ENCODE measurements around the gene NEXN. TPM values are rescaled to one million over a fixed set of nuclear protein-coding genes. Genes with fewer than 3 reads are reported as not detected.

Gene NEXN
- total and polyA plus RNA-seq, 4 donors: 1.8 to 5.2 (median 3.5) TPM

GRCh38 chr1:77926561-77927357, 38.3 kb downstream of the NEXN start:
- no peak overlapping the region for H3K27ac ChIP-seq (ENCODE audit: low read depth, low read length)
- H3K4me1 ChIP-seq (ENCODE audit: control insufficient read depth, insufficient read depth, low read length): no peaks in the 10 kb centered on the region
- H3K9me3 ChIP-seq (ENCODE audit: control insufficient read depth, insufficient read depth, low read length): no peaks in the 10 kb centered on the region
- no peaks in the 10 kb centered on the region for H3K36me3 ChIP-seq (ENCODE audit: control insufficient read depth, insufficient read depth, low read length)
- 75% methylated on average over 4 of the region's 13 CpGs for WGBS (ENCODE audit: insufficient coverage)
- DNase-seq (ENCODE audit: low read depth in 4 of 6, low spot score in 6 of 6): no peak
- H3K27me3 ChIP-seq (ENCODE audit: control insufficient read depth, insufficient read depth, low read length): no peaks in the 10 kb centered on the region
- no peak overlapping the region for H3K4me3 ChIP-seq (ENCODE audit: low read depth, low read length)

DNA sequence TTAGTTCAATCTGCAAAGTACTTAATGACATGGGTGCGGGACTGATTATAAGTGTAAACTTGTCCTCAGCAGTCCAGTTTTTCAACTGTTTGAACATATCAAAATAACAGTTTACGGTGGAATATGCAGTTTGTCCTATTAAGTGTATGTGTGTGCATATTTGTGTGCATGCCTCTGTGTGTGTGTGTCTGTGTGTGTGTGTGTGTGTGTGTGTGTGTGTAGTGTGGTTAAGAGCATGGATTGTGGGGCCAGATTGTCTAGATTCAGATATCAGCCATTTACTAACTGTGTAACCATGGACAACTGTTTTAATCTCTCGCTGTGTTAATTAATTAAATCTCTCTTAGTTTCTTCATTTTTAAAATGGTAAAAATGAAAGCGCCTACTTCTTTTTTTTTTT, 39.0 kb downstream of the NEXN start:
- no peak for DNase-seq (ENCODE audit: low read depth in 4 of 6, low spot score in 6 of 6)
- H3K4me3 ChIP-seq (ENCODE audit: low read depth, low read length): no peak overlapping the region
- H3K36me3 ChIP-seq (ENCODE audit: control insufficient read depth, insufficient read depth, low read length): no peaks in the 10 kb centered on the region
- H3K27ac ChIP-seq (ENCODE audit: low read depth, low read length): no peak overlapping the region
- H3K27me3 ChIP-seq (ENCODE audit: control insufficient read depth, insufficient read depth, low read length): no peaks in the 10 kb centered on the region
- 80% methylated on average over 1 of the region's 4 CpGs for WGBS (ENCODE audit: insufficient coverage)
- H3K9me3 ChIP-seq (ENCODE audit: control insufficient read depth, insufficient read depth, low read length): no peaks in the 10 kb centered on the region
- no peaks in the 10 kb centered on the region for H3K4me1 ChIP-seq (ENCODE audit: control insufficient read depth, insufficient read depth, low read length)

GRCh38 chr1:77929806-77930205, 41.4 kb downstream of the NEXN start:
- no peaks in the 10 kb centered on the region for H3K36me3 ChIP-seq (ENCODE audit: control insufficient read depth, insufficient read depth, low read length)
- H3K4me3 ChIP-seq (ENCODE audit: low read depth, low read length): no peak overlapping the region
- H3K27ac ChIP-seq (ENCODE audit: low read depth, low read length): no peak overlapping the region
- WGBS (ENCODE audit: insufficient coverage): 100% methylated on average over 1 of the region's 2 CpGs
- no peaks in the 10 kb centered on the region for H3K4me1 ChIP-seq (ENCODE audit: control insufficient read depth, insufficient read depth, low read length)
- H3K9me3 ChIP-seq (ENCODE audit: control insufficient read depth, insufficient read depth, low read length): no peaks in the 10 kb centered on the region
- DNase-seq (ENCODE audit: low read depth in 4 of 6, low spot score in 6 of 6): no peak
- no peaks in the 10 kb centered on the region for H3K27me3 ChIP-seq (ENCODE audit: control insufficient read depth, insufficient read depth, low read length)

DNA sequence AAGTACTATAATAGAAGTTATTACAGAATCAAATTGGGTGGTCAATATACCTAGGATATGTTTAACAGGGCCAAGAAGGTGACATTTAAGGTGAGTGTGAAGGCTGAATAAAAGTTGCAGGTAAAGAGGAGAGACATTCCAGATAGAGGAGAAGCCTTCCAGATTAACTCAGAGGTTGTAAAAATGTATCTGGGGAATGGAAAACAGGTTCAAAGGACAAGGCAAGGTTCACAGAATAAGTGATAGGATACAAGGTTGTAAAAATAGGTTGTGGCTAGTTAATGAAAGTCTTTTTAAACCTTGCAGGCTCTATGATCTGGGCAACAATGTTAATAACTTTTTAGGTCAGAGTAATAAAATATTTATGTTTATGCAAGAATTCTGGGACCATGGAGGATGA, 50.2 kb downstream of the NEXN start:
- Histone ChIP-seq H3K27me3 (ENCODE audit: control insufficient read depth, insufficient read depth, low read length) (no peaks in the 10 kb centered on the region), H3K27ac (ENCODE audit: low read depth, low read length) (no peak overlapping the region), H3K36me3 (ENCODE audit: control insufficient read depth, insufficient read depth, low read length) (no peaks in the 10 kb centered on the region), H3K4me3 (ENCODE audit: low read depth, low read length) (no peak overlapping the region), H3K9me3 (ENCODE audit: control insufficient read depth, insufficient read depth, low read length) (no peaks in the 10 kb centered on the region), H3K4me1 (ENCODE audit: control insufficient read depth, insufficient read depth, low read length) (no peaks in the 10 kb centered on the region)
- no peak for DNase-seq (ENCODE audit: low read depth in 4 of 6, low spot score in 6 of 6)

GRCh38 chr1:77940921-77941570, 52.6 kb downstream of the NEXN start:
- no peaks in the 10 kb centered on the region for H3K27me3 ChIP-seq (ENCODE audit: control insufficient read depth, insufficient read depth, low read length)
- H3K9me3 ChIP-seq (ENCODE audit: control insufficient read depth, insufficient read depth, low read length): no peaks in the 10 kb centered on the region
- H3K4me3 ChIP-seq (ENCODE audit: low read depth, low read length): no peak overlapping the region
- no peaks in the 10 kb centered on the region for H3K36me3 ChIP-seq (ENCODE audit: control insufficient read depth, insufficient read depth, low read length)
- WGBS (ENCODE audit: insufficient coverage): 100% methylated on average over 1 of the region's 4 CpGs
- no peak overlapping the region for H3K27ac ChIP-seq (ENCODE audit: low read depth, low read length)
- H3K4me1 ChIP-seq (ENCODE audit: control insufficient read depth, insufficient read depth, low read length): no peaks in the 10 kb centered on the region
- no peak for DNase-seq (ENCODE audit: low read depth in 4 of 6, low spot score in 6 of 6)

DNA sequence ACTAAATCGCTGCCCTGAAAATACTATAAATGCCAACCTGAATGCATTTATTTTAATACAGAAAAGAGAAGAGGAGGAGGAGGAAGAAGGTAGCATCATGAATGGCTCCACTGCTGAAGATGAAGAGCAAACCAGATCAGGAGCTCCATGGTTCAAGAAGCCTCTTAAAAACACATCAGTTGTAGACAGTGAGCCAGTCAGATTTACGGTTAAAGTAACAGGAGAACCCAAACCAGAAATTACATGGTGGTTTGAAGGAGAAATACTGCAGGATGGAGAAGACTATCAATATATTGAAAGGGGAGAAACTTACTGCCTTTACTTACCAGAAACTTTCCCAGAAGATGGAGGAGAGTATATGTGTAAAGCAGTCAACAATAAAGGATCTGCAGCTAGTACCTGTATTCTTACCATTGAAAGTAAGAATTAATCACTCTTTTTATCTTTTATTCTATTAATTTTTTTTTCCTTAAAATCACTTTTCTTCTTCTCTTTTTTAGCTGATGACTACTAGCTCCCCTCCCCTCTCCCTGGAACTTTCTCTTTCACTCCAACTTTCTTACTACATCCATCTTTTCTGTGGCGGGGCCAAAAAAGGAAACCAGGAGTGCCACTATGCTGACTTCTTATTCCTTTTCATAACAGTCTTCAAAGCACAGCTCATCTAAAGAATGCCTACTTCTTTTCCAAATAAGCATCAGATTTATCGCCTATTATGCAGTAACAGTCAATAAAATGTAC, 54.1 kb downstream of the NEXN start:
- 100% methylated on average over 1 of the region's 4 CpGs for WGBS (ENCODE audit: insufficient coverage)
- no peaks in the 10 kb centered on the region for H3K4me1 ChIP-seq (ENCODE audit: control insufficient read depth, insufficient read depth, low read length)

DNA sequence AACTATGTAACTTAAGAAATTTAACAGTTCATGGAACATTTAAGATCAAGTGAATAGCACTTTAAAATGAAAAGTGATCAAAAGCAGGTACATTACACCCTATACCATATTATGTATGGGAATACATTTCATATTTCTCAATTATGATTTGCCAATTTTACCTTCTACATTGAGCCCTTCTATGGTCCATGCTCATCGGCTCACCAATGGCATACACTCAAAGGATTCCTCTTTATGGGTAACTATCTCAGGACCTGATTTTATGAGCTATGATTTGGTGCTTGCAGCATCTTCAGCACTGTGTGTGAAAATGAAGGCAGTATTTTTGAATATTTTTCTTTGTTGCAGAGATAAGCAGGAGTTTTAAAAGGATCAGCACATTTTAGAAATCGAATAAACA, 56.9 kb downstream of the NEXN start:
- no peaks in the 10 kb centered on the region for H3K4me1 ChIP-seq (ENCODE audit: control insufficient read depth, insufficient read depth, low read length)
- DNase-seq (ENCODE audit: low read depth in 4 of 6, low spot score in 6 of 6): no peak
- H3K27ac ChIP-seq (ENCODE audit: low read depth, low read length): no peak overlapping the region
- no peaks in the 10 kb centered on the region for H3K27me3 ChIP-seq (ENCODE audit: control insufficient read depth, insufficient read depth, low read length)
- H3K4me3 ChIP-seq (ENCODE audit: low read depth, low read length): no peak overlapping the region
- H3K36me3 ChIP-seq (ENCODE audit: control insufficient read depth, insufficient read depth, low read length): peaks cover 7% of the 10 kb centered on the region
- WGBS (ENCODE audit: insufficient coverage): no CpG with 5 or more reads among the region's 2 CpGs
- H3K9me3 ChIP-seq (ENCODE audit: control insufficient read depth, insufficient read depth, low read length): no peaks in the 10 kb centered on the region

More for the DNA sequence above, 54.1 kb downstream of the NEXN start:
- Histone ChIP-seq H3K36me3 (ENCODE audit: control insufficient read depth, insufficient read depth, low read length) (no peaks in the 10 kb centered on the region), H3K4me3 (ENCODE audit: low read depth, low read length) (no peak overlapping the region), H3K27me3 (ENCODE audit: control insufficient read depth, insufficient read depth, low read length) (no peaks in the 10 kb centered on the region), H3K27ac (ENCODE audit: low read depth, low read length) (no peak overlapping the region), H3K9me3 (ENCODE audit: control insufficient read depth, insufficient read depth, low read length) (no peaks in the 10 kb centered on the region)
- no peak for DNase-seq (ENCODE audit: low read depth in 4 of 6, low spot score in 6 of 6)

DNA sequence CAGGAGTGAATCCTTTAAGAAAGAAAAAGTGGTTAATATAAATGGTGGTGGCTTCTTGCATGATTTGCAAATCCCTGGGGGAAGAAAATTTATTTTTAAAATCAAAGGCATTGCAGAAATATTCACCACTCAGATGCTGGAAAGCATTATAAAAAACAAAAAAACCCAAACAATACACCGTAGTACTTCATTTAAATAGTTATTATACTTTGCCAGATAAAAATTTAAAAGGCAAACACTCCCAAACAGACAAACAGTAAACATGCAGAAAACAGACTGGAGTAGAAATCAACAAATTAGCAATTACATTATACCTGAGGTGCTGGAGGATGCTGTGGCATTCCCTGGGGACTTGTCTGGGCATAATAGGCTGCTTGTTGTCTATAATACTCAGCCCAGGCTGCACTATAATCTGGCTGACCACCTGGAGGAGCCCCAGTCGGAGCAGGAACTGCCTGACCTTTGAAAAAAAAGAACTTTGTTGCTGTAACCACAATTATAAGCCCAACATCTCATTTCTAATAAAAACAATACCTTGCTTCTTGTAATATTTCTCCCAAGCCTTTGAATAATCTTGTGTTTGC, 60.5 kb downstream of the NEXN start:
- H3K4me1 ChIP-seq (ENCODE audit: control insufficient read depth, insufficient read depth, low read length): no peaks in the 10 kb centered on the region
- WGBS (ENCODE audit: insufficient coverage): 40% methylated on average over 1 of the region's 2 CpGs
- DNase-seq (ENCODE audit: low read depth in 4 of 6, low spot score in 6 of 6): peak in 2 of 6 donors; percentile 8 to 14
- peaks cover 17% of the 10 kb centered on the region for H3K36me3 ChIP-seq (ENCODE audit: control insufficient read depth, insufficient read depth, low read length)
- no peaks in the 10 kb centered on the region for H3K27me3 ChIP-seq (ENCODE audit: control insufficient read depth, insufficient read depth, low read length)
- H3K9me3 ChIP-seq (ENCODE audit: control insufficient read depth, insufficient read depth, low read length): no peaks in the 10 kb centered on the region
- H3K27ac ChIP-seq (ENCODE audit: low read depth, low read length): no peak overlapping the region
- H3K4me3 ChIP-seq (ENCODE audit: low read depth, low read length): no peak overlapping the region

DNA sequence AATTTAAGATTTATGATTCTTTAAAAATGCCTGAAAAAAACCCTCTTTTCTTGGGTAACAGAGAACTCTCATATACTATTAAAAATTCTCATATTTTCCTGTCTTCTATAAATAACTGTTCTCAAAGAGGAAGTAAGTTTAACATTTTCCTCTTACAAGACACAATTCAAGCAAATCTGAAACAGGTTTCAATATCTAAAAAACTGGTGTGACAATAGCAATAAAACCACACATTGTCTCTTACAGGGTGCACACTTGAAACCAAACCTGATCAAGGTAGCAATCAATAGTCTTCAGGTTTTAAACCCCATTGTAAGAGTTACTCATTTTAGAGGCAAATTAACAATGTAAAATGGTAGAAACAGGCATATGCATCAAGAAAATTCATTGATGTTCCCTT, 62.4 kb downstream of the NEXN start:
- no peak overlapping the region for H3K27ac ChIP-seq (ENCODE audit: low read depth, low read length)
- H3K36me3 ChIP-seq (ENCODE audit: control insufficient read depth, insufficient read depth, low read length): peaks cover 20% of the 10 kb centered on the region
- no peak overlapping the region for H3K4me3 ChIP-seq (ENCODE audit: low read depth, low read length)
- no peaks in the 10 kb centered on the region for H3K4me1 ChIP-seq (ENCODE audit: control insufficient read depth, insufficient read depth, low read length)
- no peak for DNase-seq (ENCODE audit: low read depth in 4 of 6, low spot score in 6 of 6)
- H3K27me3 ChIP-seq (ENCODE audit: control insufficient read depth, insufficient read depth, low read length): no peaks in the 10 kb centered on the region
- no peaks in the 10 kb centered on the region for H3K9me3 ChIP-seq (ENCODE audit: control insufficient read depth, insufficient read depth, low read length)
